Muscle layer of colon (tissue), 2 donors: ENCODE measurements around the gene APPL2.
"Not testable (repeated sequence)": the region's sequence is repeated elsewhere in the genome, so short reads cannot be mapped to it uniquely, and the experiment has no call there.

Experiments used
- H3K27ac ChIP-seq: one replicate; pipeline ENCODE4 v1.7.0; 2013; ENCODE audit warnings: low read depth, mild to moderate bottlenecking, low read length, moderate library complexity
- H3K27me3 ChIP-seq, 2 donors: one replicate each; pipeline ENCODE4 v1.7.0; 2013; ENCODE audit warnings: low read length in 2 of 2, mild to moderate bottlenecking in 2 of 2; ENCODE audit not compliant: insufficient read depth in 2 of 2, control insufficient read depth in 1 of 2
- H3K36me3 ChIP-seq: one replicate; pipeline ENCODE4 v1.7.0; 2013; ENCODE audit warnings: mild to moderate bottlenecking, low read length; ENCODE audit not compliant: insufficient read depth
- H3K4me1 ChIP-seq: one replicate; pipeline ENCODE4 v1.7.0; 2013; ENCODE audit warnings: mild to moderate bottlenecking, low read length; ENCODE audit not compliant: insufficient read depth
- H3K4me3 ChIP-seq, 2 donors: one replicate each; pipeline ENCODE4 v1.7.0; 2013; ENCODE audit warnings: low read length in 2 of 2, low read depth in 1 of 2, mild to moderate bottlenecking in 1 of 2, moderate library complexity in 1 of 2
- H3K9ac ChIP-seq: one replicate; pipeline ENCODE4 v1.7.0; 2013; ENCODE audit warnings: low read length
- H3K9me3 ChIP-seq: one replicate; pipeline ENCODE4 v1.7.0; 2013; ENCODE audit warnings: mild to moderate bottlenecking, low read length
- donor health status: abdominal sarcoma.
- donor health status: Adenocarcinoma of cecum.

The APPL2 gene

DNA sequence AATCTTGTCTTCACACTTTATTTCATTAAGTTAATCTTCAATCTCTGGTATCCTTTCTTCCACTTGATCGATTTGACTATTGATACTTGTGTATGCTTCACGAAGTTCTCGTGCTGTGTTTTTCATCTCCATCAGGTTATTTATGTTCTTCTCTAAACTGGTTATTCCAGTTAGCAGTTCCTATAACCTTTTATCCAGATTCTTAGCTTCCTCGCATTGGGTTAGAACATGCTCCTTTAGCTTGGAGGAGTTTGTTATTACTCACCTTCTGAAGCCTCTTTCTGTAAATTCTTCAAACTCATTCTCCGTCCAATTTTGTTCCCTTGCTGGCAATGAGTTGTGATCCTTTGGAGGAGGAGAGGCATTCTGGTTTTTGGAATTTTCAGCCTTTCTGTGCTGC is 52.0 kb downstream of the APPL2 start:
- not testable (repeated sequence) for H3K4me3 ChIP-seq, H3K9ac ChIP-seq, H3K27me3 ChIP-seq, H3K9me3 ChIP-seq, H3K4me1 ChIP-seq, H3K27ac ChIP-seq
- H3K36me3 ChIP-seq, result peaks cover 42% of the 10 kb centered on the region

GRCh38 chr12:105183406-105183805 is 52.6 kb downstream of the APPL2 start:
- H3K9ac ChIP-seq, H3K27ac ChIP-seq, H3K4me1 ChIP-seq, H3K9me3 ChIP-seq, H3K27me3 ChIP-seq, H3K4me3 ChIP-seq: not testable (repeated sequence)
- peaks cover 38% of the 10 kb centered on the region for H3K36me3 ChIP-seq

DNA sequence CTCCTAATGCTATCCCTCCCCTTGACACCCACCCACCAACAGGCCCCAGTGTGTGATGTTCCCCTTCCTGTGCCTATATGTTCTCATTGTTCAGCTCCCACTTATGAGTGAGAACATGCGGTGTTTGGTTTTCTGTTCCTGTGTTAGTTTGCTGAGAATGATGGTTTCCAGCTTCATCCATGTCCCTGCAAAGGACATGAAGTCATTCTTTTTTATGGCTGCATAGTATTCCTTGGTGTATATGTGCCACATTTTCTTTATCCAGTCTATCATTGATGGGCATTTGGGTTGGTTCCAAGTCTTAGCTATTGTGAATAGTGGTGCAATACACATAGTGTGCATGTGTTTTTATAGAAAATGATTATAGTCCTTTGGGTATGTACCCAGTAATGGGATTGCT is 56.9 kb downstream of the APPL2 start:
- H3K36me3 ChIP-seq, result peaks cover 20% of the 10 kb centered on the region
- not testable (repeated sequence) for H3K4me3 ChIP-seq, H3K9me3 ChIP-seq, H3K27ac ChIP-seq, H3K9ac ChIP-seq, H3K27me3 ChIP-seq, H3K4me1 ChIP-seq

DNA sequence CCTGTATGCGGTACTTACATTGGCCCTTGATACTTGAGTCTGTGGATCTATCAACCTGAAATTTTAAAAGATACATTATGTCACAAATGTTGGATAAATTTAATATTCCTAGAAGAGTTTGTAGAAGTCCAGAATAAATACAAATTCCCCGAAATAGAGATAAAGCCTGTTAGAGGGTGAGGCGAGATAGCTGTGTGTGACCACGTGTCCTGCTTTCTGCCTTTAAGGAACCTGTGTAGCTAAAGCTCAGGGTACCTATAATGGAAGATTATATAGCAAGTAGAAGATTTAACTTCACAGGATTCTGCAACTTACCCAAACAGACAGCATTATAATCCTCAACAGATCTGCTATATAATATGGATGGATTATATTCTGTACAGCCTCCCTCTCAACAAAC is 58.8 kb downstream of the APPL2 start:
- no peak overlapping the region for H3K27ac ChIP-seq
- no peaks in the 10 kb centered on the region for H3K9me3 ChIP-seq
- no peak overlapping the region for H3K4me3 ChIP-seq
- H3K27me3 ChIP-seq, result no peaks in the 10 kb centered on the region
- H3K9ac ChIP-seq, result no peak overlapping the region
- no peaks in the 10 kb centered on the region for H3K4me1 ChIP-seq
- peaks cover 19% of the 10 kb centered on the region for H3K36me3 ChIP-seq

DNA sequence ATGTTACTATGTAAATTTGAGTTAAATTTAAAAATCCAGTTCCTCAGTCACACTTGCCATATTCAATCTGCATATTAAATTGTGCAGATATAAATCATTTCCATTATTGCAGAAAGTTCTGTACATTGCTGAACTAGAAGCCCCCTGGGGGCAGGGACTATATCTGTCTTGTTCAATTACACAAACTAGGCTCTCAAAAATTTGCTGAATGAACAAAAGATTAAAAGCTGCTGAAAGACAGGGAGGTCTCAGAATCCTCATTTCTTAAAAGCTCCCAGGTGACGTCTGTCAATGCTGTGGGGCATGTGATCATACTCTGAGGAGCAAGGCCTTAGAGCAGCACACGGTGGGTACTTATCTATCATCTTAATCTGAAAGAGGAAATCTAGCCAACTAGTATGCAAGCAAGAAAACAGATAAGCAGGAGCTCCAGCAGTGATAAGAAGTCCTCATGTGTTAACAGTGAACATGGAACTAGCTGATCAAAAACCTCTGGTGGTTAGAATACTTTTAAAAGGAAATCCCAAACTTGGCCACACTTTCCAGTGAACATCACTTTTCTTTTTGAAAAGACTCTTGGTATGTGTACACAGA is 60.5 kb downstream of the APPL2 start:
- H3K4me3 ChIP-seq, result no peak overlapping the region
- peaks cover 23% of the 10 kb centered on the region for H3K36me3 ChIP-seq
- no peak overlapping the region for H3K9ac ChIP-seq
- no peaks in the 10 kb centered on the region for H3K27me3 ChIP-seq
- H3K9me3 ChIP-seq, result no peaks in the 10 kb centered on the region
- no peaks in the 10 kb centered on the region for H3K4me1 ChIP-seq
- no peak overlapping the region for H3K27ac ChIP-seq

GRCh38 chr12:105171691-105172436 is 64.1 kb downstream of the APPL2 start:
- Histone ChIP-seq H3K4me3 (no peak overlapping the region), H3K9me3 (no peaks in the 10 kb centered on the region), H3K36me3 (peaks cover 36% of the 10 kb centered on the region), H3K27ac (no peak overlapping the region), H3K4me1 (no peaks in the 10 kb centered on the region), H3K9ac (no peak overlapping the region), H3K27me3 (no peaks in the 10 kb centered on the region)

DNA sequence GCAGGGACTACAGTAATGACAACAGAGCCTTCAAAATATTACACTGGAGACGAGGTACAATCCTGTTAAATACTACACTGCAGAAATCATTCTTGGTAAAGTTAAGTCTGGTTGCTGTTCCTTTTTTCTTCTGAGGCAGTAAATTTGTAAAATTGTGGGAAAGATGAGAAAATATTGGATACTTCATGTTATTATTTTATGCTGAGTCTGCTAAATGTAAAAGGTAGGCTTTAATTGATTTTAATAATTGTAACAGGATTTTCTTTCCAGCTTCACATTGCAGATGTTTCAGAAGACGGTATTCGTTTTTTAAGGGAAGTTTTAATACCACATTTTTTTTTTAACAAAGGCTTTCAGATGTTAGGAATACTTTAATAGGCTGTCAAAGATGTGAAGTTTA is 65.8 kb downstream of the APPL2 start:
- Histone ChIP-seq H3K9me3 (no peaks in the 10 kb centered on the region), H3K36me3 (peaks cover 35% of the 10 kb centered on the region), H3K9ac (no peak overlapping the region), H3K27me3 (no peaks in the 10 kb centered on the region), H3K27ac (no peak overlapping the region), H3K4me3 (no peak overlapping the region), H3K4me1 (no peaks in the 10 kb centered on the region)

GRCh38 chr12:105168006-105168405 is 68.0 kb downstream of the APPL2 start:
- H3K36me3 ChIP-seq, result peaks cover 45% of the 10 kb centered on the region
- no peak overlapping the region for H3K9ac ChIP-seq
- no peak overlapping the region for H3K27ac ChIP-seq

DNA sequence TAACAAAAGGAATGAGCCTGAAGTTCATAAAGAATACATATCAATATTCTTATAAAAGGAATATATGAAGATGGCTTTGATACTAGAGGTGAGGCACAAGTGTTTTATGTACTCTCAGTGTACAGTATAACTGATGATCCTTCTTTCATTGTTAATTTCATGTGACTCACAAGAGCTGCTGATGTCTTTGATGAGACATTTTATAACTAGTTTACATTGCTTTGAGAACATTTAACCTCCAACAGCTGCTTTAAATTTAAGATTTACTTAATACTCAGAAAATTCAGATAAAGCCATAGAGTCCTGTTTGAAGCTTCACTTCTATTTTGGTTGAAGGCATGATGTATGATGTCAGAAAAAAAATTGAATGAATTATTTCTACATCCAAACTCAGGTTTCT is 68.6 kb downstream of the APPL2 start:
- Histone ChIP-seq H3K27ac (no peak overlapping the region), H3K4me1 (no peaks in the 10 kb centered on the region), H3K9me3 (no peaks in the 10 kb centered on the region), H3K9ac (no peak overlapping the region), H3K4me3 (no peak overlapping the region), H3K36me3 (peaks cover 47% of the 10 kb centered on the region), H3K27me3 (no peaks in the 10 kb centered on the region)

More at GRCh38 chr12:105168006-105168405, 68.0 kb downstream of the APPL2 start:
- Histone ChIP-seq H3K4me1 (no peaks in the 10 kb centered on the region), H3K4me3 (no peak overlapping the region), H3K27me3 (no peaks in the 10 kb centered on the region), H3K9me3 (no peaks in the 10 kb centered on the region)

- no peaks in the 10 kb centered on the region for H3K9me3 ChIP-seq
- H3K27me3 ChIP-seq, result no peaks in the 10 kb centered on the region
- peaks cover 47% of the 10 kb centered on the region for H3K36me3 ChIP-seq
- H3K27ac ChIP-seq, result no peak overlapping the region
- H3K9ac ChIP-seq, result no peak overlapping the region
- H3K4me3 ChIP-seq, result no peak overlapping the region
- H3K4me1 ChIP-seq, result peaks cover 5% of the 10 kb centered on the region
These were observed 69.2 kb downstream of the APPL2 start for GRCh38 chr12:105166736-105167135.

- Histone ChIP-seq H3K27me3 (no peaks in the 10 kb centered on the region), H3K4me1 (peaks cover 8% of the 10 kb centered on the region), H3K9ac (no peak overlapping the region), H3K4me3 (no peak overlapping the region), H3K27ac (no peak overlapping the region), H3K36me3 (peaks cover 47% of the 10 kb centered on the region), H3K9me3 (no peaks in the 10 kb centered on the region)
These were observed 71.9 kb downstream of the APPL2 start for GRCh38 chr12:105164068-105164467.

GRCh38 chr12:105162174-105162573 is 73.8 kb downstream of the APPL2 start:
- Histone ChIP-seq H3K9ac (no peak overlapping the region), H3K4me3 (no peak overlapping the region), H3K27ac (no peak overlapping the region), H3K4me1 (peaks cover 8% of the 10 kb centered on the region), H3K9me3 (no peaks in the 10 kb centered on the region), H3K36me3 (peaks cover 55% of the 10 kb centered on the region), H3K27me3 (no peaks in the 10 kb centered on the region)
